ENCODE results near the gene BCR.

DNA sequence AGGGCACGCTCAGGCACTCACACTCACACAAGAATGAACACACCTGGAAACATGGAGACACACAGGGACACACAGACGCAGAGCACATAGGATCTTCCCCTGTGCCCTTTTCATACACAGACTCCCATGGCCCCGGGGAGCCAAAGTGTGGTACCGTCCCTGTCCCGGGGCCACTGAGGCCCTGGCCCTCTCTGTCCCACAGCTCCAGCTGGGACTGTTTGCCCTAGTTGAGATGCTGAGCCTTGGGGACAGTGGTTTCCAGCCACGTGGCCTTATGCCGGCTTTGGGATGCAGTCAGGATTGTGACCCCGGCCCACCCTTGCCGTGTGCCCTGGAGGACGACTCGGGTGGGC is 100.7 kb downstream of the BCR start:
- TF ChIP-seq, protein P1, sequence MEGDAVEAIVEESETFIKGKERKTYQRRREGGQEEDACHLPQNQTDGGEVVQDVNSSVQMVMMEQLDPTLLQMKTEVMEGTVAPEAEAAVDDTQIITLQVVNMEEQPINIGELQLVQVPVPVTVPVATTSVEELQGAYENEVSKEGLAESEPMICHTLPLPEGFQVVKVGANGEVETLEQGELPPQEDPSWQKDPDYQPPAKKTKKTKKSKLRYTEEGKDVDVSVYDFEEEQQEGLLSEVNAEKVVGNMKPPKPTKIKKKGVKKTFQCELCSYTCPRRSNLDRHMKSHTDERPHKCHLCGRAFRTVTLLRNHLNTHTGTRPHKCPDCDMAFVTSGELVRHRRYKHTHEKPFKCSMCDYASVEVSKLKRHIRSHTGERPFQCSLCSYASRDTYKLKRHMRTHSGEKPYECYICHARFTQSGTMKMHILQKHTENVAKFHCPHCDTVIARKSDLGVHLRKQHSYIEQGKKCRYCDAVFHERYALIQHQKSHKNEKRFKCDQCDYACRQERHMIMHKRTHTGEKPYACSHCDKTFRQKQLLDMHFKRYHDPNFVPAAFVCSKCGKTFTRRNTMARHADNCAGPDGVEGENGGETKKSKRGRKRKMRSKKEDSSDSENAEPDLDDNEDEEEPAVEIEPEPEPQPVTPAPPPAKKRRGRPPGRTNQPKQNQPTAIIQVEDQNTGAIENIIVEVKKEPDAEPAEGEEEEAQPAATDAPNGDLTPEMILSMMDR (IDR thresholded peaks at IDR 0.05): no peak
- TF ChIP-seq POLR2A (IDR thresholded peaks at IDR 0.05) (no peak), EP300 (IDR thresholded peaks at IDR 0.05) (no peak)
